ENCODE measurements around the gene CARD9.
A peak's percentile ranks its signal among the peaks of the same experiment; 100 is the strongest.
"Not testable (repeated sequence)": the region's sequence is repeated elsewhere in the genome, so short reads cannot be mapped to it uniquely, and the experiment has no call there.

Gene CARD9

GRCh38 chr9:136373300-136374182 lies at the start of gene CARD9:
CARD9 (minus strand) TSS chr9:136373669; CDS start chr9:136372078, 1,591 bp downstream.
- DNase-seq (ENCODE audit: extremely low spot score, insufficient read length, low read depth) (no peak), FAIRE-seq (no peak)

- FAIRE-seq (no peak), DNase-seq (ENCODE audit: extremely low spot score, insufficient read length, low read depth) (no peak)
Measured at GRCh38 chr9:136422876-136423275, 49.4 kb upstream of the CARD9 start.

- no peak for FAIRE-seq
- no peak for DNase-seq (ENCODE audit: extremely low spot score, insufficient read length, low read depth)
Measured at GRCh38 chr9:136421791-136422190, 48.3 kb upstream of the CARD9 start.

GRCh38 chr9:136419092-136419420 lies 45.6 kb upstream of the CARD9 start:
- FAIRE-seq (no peak), DNase-seq (ENCODE audit: extremely low spot score, insufficient read length, low read depth) (no peak)

GRCh38 chr9:136418182-136419091 lies 45.0 kb upstream of the CARD9 start:
- FAIRE-seq (no peak), DNase-seq (ENCODE audit: extremely low spot score, insufficient read length, low read depth) (no peak)

GRCh38 chr9:136416914-136417313 lies 43.4 kb upstream of the CARD9 start:
- no peak for FAIRE-seq
- no peak for DNase-seq (ENCODE audit: extremely low spot score, insufficient read length, low read depth)

- DNase-seq (ENCODE audit: extremely low spot score, insufficient read length, low read depth) (no peak), FAIRE-seq (no peak)
Measured at GRCh38 chr9:136416427-136416826, 43.0 kb upstream of the CARD9 start.

GRCh38 chr9:136412962-136413361 lies 39.5 kb upstream of the CARD9 start:
- FAIRE-seq: no peak
- DNase-seq (ENCODE audit: extremely low spot score, insufficient read length, low read depth): no peak

- no peak for FAIRE-seq
- DNase-seq (ENCODE audit: extremely low spot score, insufficient read length, low read depth): no peak
Measured at GRCh38 chr9:136411378-136411777, 37.9 kb upstream of the CARD9 start.

GRCh38 chr9:136410500-136411287 lies 37.2 kb upstream of the CARD9 start, which contains the start of the genes ENTR1 and PMPCA:
ENTR1 (minus strand) TSS chr9:136410614; CDS start chr9:136410397, 217 bp downstream.
PMPCA (plus strand) TSS chr9:136410658; CDS start chr9:136410669, 11 bp downstream.
- DNase-seq (ENCODE audit: extremely low spot score, insufficient read length, low read depth) (peak; percentile 98), FAIRE-seq (peak; percentile 95)

GRCh38 chr9:136409557-136410455 lies 36.3 kb upstream of the CARD9 start:
- no peak for FAIRE-seq
- DNase-seq (ENCODE audit: extremely low spot score, insufficient read length, low read depth): peak; percentile 23

- no peak for FAIRE-seq
Measured at GRCh38 chr9:136407911-136408310, 34.4 kb upstream of the CARD9 start.

GRCh38 chr9:136407061-136407460 lies 33.6 kb upstream of the CARD9 start:
- DNase-seq (ENCODE audit: extremely low spot score, insufficient read length, low read depth); FAIRE-seq: not testable (repeated sequence)

More at GRCh38 chr9:136407911-136408310, 34.4 kb upstream of the CARD9 start:
- no peak for DNase-seq (ENCODE audit: extremely low spot score, insufficient read length, low read depth)

- not testable (repeated sequence) for FAIRE-seq
Measured at GRCh38 chr9:136405904-136406303, 32.4 kb upstream of the CARD9 start.

GRCh38 chr9:136405481-136405880 lies 32.0 kb upstream of the CARD9 start:
- DNase-seq (ENCODE audit: extremely low spot score, insufficient read length, low read depth): no peak
- FAIRE-seq: no peak

More at GRCh38 chr9:136405904-136406303, 32.4 kb upstream of the CARD9 start:
- not testable (repeated sequence) for DNase-seq (ENCODE audit: extremely low spot score, insufficient read length, low read depth)

GRCh38 chr9:136404801-136405136 lies 31.3 kb upstream of the CARD9 start:
- DNase-seq (ENCODE audit: extremely low spot score, insufficient read length, low read depth): no peak
- no peak for FAIRE-seq

GRCh38 chr9:136403915-136404800 lies 30.7 kb upstream of the CARD9 start:
- no peak for DNase-seq (ENCODE audit: extremely low spot score, insufficient read length, low read depth)
- FAIRE-seq: peak; percentile 90

- FAIRE-seq (peak; percentile 89), DNase-seq (ENCODE audit: extremely low spot score, insufficient read length, low read depth) (peak; percentile 54)
Measured at GRCh38 chr9:136403538-136403914, 30.1 kb upstream of the CARD9 start.

All from GM18507 (cell line).